GM18907 (cell line): ENCODE data around the gene PEMT.
A peak's percentile ranks its signal among the peaks of the same experiment; 100 is the strongest.

Experiments used
- ATAC-seq: cut with Tn5 transposase; IDR thresholded peaks from one replicate; pipeline ENCODE4 v1.9.1; 2021; ENCODE audit warnings: mild to moderate bottlenecking, moderate library complexity; ENCODE audit not compliant: unreplicated experiment

Gene PEMT

GRCh38 chr17:17504341-17505140 lies 87.0 kb downstream of the PEMT start:
- ATAC-seq = no peak

GRCh38 chr17:17503566-17504130 lies 87.9 kb downstream of the PEMT start:
- no peak for ATAC-seq

GRCh38 chr17:17502741-17503565 lies 88.6 kb downstream of the PEMT start:
- no peak for ATAC-seq

GRCh38 chr17:17500999-17501605 lies 90.4 kb downstream of the PEMT start:
- no peak for ATAC-seq

GRCh38 chr17:17499402-17500145 lies 91.9 kb downstream of the PEMT start:
- no peak for ATAC-seq

- no peak for ATAC-seq
Observed at GRCh38 chr17:17498606-17499301, 92.8 kb downstream of the PEMT start.

GRCh38 chr17:17497845-17498520 lies 93.5 kb downstream of the PEMT start:
- no peak for ATAC-seq

- ATAC-seq = no peak
Observed at GRCh38 chr17:17497065-17497844, 94.3 kb downstream of the PEMT start.

GRCh38 chr17:17496189-17497064 lies 95.1 kb downstream of the PEMT start, which contains the start of gene RASD1:
Gene RASD1, minus strand, starts transcription at chr17:17496395. Its CDS starts 214 bp downstream, at chr17:17496181.
- ATAC-seq = peak; percentile 68

- ATAC-seq = no peak
Observed at GRCh38 chr17:17495536-17496188, 95.8 kb downstream of the PEMT start.

- ATAC-seq = no peak
Observed at GRCh38 chr17:17494870-17495535, 96.5 kb downstream of the PEMT start.

GRCh38 chr17:17494499-17494869 lies 97.0 kb downstream of the PEMT start:
- no peak for ATAC-seq

- ATAC-seq = no peak
Observed at GRCh38 chr17:17493986-17494466, 97.5 kb downstream of the PEMT start.

- no peak for ATAC-seq
Observed at GRCh38 chr17:17493249-17493985, 98.1 kb downstream of the PEMT start.

GRCh38 chr17:17492571-17492970 lies 98.9 kb downstream of the PEMT start:
- no peak for ATAC-seq

GRCh38 chr17:17492085-17492484 lies 99.4 kb downstream of the PEMT start:
- no peak for ATAC-seq
